Panc1 (cell line): Measurements from ENCODE around the gene PFKL. TPM values are rescaled to one million over a fixed set of nuclear protein-coding genes. Genes with fewer than 3 reads are reported as not detected.

Experiments used
- ATAC-seq: fragments of 200-7000 bp; cut with Tn5 transposase; 2 replicates; pipeline ENCODE4 v1.9.1; 2020; ENCODE audit warnings: mild to moderate bottlenecking, moderate library complexity
- BruUV-seq: library from RNA; stranded (reverse); fragments of 400-500 nt; replicated peaks from 2 replicates; lab custom pipeline; 2021; lab: Mats Ljungman, UMichigan
- CTCF ChIA-PET: fragments of 300-600 bp; sonication (Branson Sonifier 250); formaldehyde crosslinking; loops from one replicate; lab custom pipeline; 2022; ENCODE audit warnings: antibody characterized with exemption; lab: Charles Lee
- POLR2A ChIA-PET: fragments of 300-600 bp; sonication (Branson Sonifier 250); formaldehyde crosslinking; loops from one replicate; lab custom pipeline; 2022; ENCODE audit warnings: antibody characterized with exemption; lab: Charles Lee
- DNase-seq: peaks from one replicate; pipeline ENCODE4 v3.0.0-alpha.2; 2010; ENCODE audit warnings: low read depth, low spot score
- H3K27ac ChIP-seq: 2 replicates; pipeline ENCODE4 v1.5.1; 2011; ENCODE audit warnings: mild to moderate bottlenecking, low read length, inconsistent platforms
- H3K27me3 ChIP-seq: fragments of 200-500 bp; sonication (Bioruptor generic); 2 replicates; pipeline ENCODE4 v1.6.0; 2014; ENCODE audit warnings: low read length, inconsistent platforms; ENCODE audit not compliant: control insufficient read depth, insufficient read depth
- H3K36me3 ChIP-seq: fragments of 200-500 bp; sonication (Bioruptor generic); 2 replicates; pipeline ENCODE4 v1.5.1; 2014; ENCODE audit warnings: inconsistent platforms, mild to moderate bottlenecking, low read length, moderate library complexity; ENCODE audit not compliant: control insufficient read depth, insufficient read depth
- H3K4me1 ChIP-seq: 2 replicates; pipeline ENCODE4 v1.5.1; 2011; ENCODE audit warnings: inconsistent platforms, mild to moderate bottlenecking, low read length, moderate library complexity; ENCODE audit not compliant: control insufficient read depth, insufficient read depth
- H3K4me3 ChIP-seq, 2 experiments: 2 replicates each; pipeline ENCODE4 v1.5.1; 2011 to 2012; ENCODE audit warnings: low read depth in 2 of 2, low read length in 2 of 2, mild to moderate bottlenecking in 2 of 2, inconsistent platforms in 1 of 2, moderate library complexity in 1 of 2
- H3K9me3 ChIP-seq: fragments of 200-500 bp; sonication (Bioruptor generic); 2 replicates; pipeline ENCODE4 v1.5.1; 2014; ENCODE audit warnings: low read depth, mild to moderate bottlenecking, inconsistent platforms, low read length, moderate library complexity; ENCODE audit not compliant: control insufficient read depth, insufficient read depth
- POLR2AphosphoS5 ChIP-seq: IDR thresholded peaks from 2 replicates; pipeline ENCODE4 v1.6.1; 2012; ENCODE audit warnings: mild to moderate bottlenecking, low read depth, low read length, moderate library complexity
- SIN3A ChIP-seq: IDR thresholded peaks from 2 replicates; pipeline ENCODE4 v1.6.1; 2012; ENCODE audit warnings: low read depth, mild to moderate bottlenecking, low read length, moderate library complexity, borderline replicate concordance; ENCODE audit not compliant: insufficient read depth
- TCF7L2 ChIP-seq: IDR thresholded peaks from 2 replicates; pipeline ENCODE4 v1.6.1; 2011; ENCODE audit warnings: mild to moderate bottlenecking, low read depth, low read length, inconsistent platforms
- in situ Hi-C: cut with HindIII; loops from 2 replicates; pipeline ENCODE4 v1.10.0; 2016; ENCODE audit warnings: low sequenced_read_pairs, low pct_unique_long_range_greater_than_20kb
- intact Hi-C: fragments of 100-400 bp; cut with micrococcal nuclease; formaldehyde crosslinking; loops from one replicate; pipeline ENCODE4 v1.10.0; 2022; ENCODE audit not compliant: unreplicated experiment
- total RNA-seq: library from RNA; stranded (reverse); gene quantifications from one replicate; pipeline ENCODE4 v1.2.1, GENCODE V29; 2021; ENCODE audit not compliant: unreplicated experiment
- TF ChIP-seq, protein P1 (sequence below), 2 experiments: IDR thresholded peaks; 2 replicates each; pipeline ENCODE4 v1.6.1; 2011 to 2012; ENCODE audit warnings: low read depth in 2 of 2, control low read depth in 1 of 2, low read length in 1 of 2, mild to moderate bottlenecking in 1 of 2, moderate library complexity in 1 of 2; ENCODE audit not compliant: insufficient read depth in 1 of 2
- TF ChIP-seq, protein P2 (sequence below): fragments of 450-650 bp; IDR thresholded peaks from 2 replicates; pipeline ENCODE4 v1.5.1; 2017; ENCODE audit warnings: mild to moderate bottlenecking

Gene PFKL
- total RNA-seq, 1 experiment from 2014 or later: 70.1 TPM

GRCh38 chr21:44332383-44332782 lies 32.5 kb downstream of the PFKL start:
- no peaks in the 10 kb centered on the region; the same call in 1 of the 2 replicates for H3K4me1 ChIP-seq
- no TSS peak for BruUV-seq
- no peaks in the 10 kb centered on the region for H3K36me3 ChIP-seq
- ATAC-seq (no peak), DNase-seq (no peak)
- H3K4me3 ChIP-seq: no peak overlapping the region
- no peaks in the 10 kb centered on the region for H3K27me3 ChIP-seq
- intact Hi-C loops: no loop called here
- no peaks in the 10 kb centered on the region for H3K9me3 ChIP-seq
- CTCF ChIA-PET: no interaction called here
- H3K27ac ChIP-seq: no peak overlapping the region
- no peak for TF ChIP-seq TCF7L2
- TF ChIP-seq, protein P1, sequence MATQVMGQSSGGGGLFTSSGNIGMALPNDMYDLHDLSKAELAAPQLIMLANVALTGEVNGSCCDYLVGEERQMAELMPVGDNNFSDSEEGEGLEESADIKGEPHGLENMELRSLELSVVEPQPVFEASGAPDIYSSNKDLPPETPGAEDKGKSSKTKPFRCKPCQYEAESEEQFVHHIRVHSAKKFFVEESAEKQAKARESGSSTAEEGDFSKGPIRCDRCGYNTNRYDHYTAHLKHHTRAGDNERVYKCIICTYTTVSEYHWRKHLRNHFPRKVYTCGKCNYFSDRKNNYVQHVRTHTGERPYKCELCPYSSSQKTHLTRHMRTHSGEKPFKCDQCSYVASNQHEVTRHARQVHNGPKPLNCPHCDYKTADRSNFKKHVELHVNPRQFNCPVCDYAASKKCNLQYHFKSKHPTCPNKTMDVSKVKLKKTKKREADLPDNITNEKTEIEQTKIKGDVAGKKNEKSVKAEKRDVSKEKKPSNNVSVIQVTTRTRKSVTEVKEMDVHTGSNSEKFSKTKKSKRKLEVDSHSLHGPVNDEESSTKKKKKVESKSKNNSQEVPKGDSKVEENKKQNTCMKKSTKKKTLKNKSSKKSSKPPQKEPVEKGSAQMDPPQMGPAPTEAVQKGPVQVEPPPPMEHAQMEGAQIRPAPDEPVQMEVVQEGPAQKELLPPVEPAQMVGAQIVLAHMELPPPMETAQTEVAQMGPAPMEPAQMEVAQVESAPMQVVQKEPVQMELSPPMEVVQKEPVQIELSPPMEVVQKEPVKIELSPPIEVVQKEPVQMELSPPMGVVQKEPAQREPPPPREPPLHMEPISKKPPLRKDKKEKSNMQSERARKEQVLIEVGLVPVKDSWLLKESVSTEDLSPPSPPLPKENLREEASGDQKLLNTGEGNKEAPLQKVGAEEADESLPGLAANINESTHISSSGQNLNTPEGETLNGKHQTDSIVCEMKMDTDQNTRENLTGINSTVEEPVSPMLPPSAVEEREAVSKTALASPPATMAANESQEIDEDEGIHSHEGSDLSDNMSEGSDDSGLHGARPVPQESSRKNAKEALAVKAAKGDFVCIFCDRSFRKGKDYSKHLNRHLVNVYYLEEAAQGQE (IDR thresholded peaks at IDR 0.05; ENCODE audit: insufficient read depth in 1 of 2, low read depth in 2 of 2, low read length in 1 of 2): no peak
- TF ChIP-seq, protein P2, sequence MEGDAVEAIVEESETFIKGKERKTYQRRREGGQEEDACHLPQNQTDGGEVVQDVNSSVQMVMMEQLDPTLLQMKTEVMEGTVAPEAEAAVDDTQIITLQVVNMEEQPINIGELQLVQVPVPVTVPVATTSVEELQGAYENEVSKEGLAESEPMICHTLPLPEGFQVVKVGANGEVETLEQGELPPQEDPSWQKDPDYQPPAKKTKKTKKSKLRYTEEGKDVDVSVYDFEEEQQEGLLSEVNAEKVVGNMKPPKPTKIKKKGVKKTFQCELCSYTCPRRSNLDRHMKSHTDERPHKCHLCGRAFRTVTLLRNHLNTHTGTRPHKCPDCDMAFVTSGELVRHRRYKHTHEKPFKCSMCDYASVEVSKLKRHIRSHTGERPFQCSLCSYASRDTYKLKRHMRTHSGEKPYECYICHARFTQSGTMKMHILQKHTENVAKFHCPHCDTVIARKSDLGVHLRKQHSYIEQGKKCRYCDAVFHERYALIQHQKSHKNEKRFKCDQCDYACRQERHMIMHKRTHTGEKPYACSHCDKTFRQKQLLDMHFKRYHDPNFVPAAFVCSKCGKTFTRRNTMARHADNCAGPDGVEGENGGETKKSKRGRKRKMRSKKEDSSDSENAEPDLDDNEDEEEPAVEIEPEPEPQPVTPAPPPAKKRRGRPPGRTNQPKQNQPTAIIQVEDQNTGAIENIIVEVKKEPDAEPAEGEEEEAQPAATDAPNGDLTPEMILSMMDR: no peak
- TF ChIP-seq POLR2AphosphoS5: no peak
- no peak for TF ChIP-seq SIN3A
- POLR2A ChIA-PET: no interaction called here
- in situ Hi-C loops: no loop called here

DNA sequence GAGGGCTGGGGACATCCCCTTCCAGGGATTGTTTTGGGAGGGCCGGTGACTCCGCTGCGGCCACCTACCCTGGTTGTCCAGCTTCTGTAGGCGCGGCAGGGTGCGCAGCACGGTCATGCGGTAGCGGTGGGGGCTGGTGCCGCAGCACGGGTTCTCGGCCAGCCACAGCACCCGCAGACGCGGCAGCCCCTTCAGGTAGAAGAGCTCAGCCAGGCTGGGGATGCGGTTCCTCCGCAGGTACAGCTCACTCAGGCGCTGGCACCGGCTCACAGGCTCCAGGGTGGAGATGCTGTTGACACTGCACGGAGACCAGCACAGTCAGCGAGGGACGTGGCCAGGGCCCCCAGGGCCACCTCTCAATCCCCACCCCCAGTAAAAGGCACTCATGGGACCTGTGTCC lies 33.1 kb downstream of the PFKL start:
- intact Hi-C loops: no loop called here
- CTCF ChIA-PET: no interaction called here
- H3K4me1 ChIP-seq: no peaks in the 10 kb centered on the region; the same call in 1 of the 2 replicates

More for the DNA sequence above, 33.1 kb downstream of the PFKL start:
- H3K27me3 ChIP-seq: no peaks in the 10 kb centered on the region
- BruUV-seq: no TSS peak
- POLR2A ChIA-PET: interaction anchor here (0.7 kb wide), 1 partner anchor 479 kb away, joined by 3 read pairs; no protein-coding TSS in a partner anchor
- DNase-seq (no peak), ATAC-seq (no peak)
- H3K4me3 ChIP-seq: no peak overlapping the region
- H3K36me3 ChIP-seq: no peaks in the 10 kb centered on the region
- in situ Hi-C loops: no loop called here
- no peak overlapping the region for H3K27ac ChIP-seq
- H3K9me3 ChIP-seq: no peaks in the 10 kb centered on the region
- TF ChIP-seq, protein P2: no peak
- TF ChIP-seq SIN3A (no peak), TCF7L2 (no peak), POLR2AphosphoS5 (no peak)
- TF ChIP-seq, protein P1 (IDR thresholded peaks at IDR 0.05; ENCODE audit: insufficient read depth in 1 of 2, low read depth in 2 of 2, low read length in 1 of 2): no peak
